ENCODE results near the gene FUNDC1. TPM values are rescaled to one million over a fixed set of nuclear protein-coding genes. Genes with fewer than 3 reads are reported as not detected.
"Not testable (repeated sequence)": the region's sequence is repeated elsewhere in the genome, so short reads cannot be mapped to it uniquely, and the experiment has no call there.

Gene FUNDC1
- total RNA-seq, 1 experiment from 2014 or later = 17.0 TPM

DNA sequence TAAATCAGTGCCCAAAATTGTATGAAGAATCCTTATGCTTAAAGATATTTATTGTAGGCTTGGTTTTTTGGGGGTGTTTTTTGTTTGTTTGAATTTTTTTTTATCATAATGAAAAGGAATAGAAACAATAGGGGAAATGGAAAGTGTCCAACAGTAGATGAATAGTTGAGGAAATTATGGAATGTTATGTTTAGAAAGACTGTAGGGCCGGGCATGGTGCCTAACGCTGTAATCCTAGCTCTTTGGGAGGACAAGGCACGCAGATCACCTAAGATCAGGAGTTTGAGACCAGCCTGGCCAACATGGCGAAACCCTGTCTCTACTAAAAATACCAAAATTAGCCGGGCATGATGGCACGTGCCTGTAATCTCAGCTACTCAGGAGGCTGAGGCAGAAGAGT lies 19.2 kb upstream of the FUNDC1 start:
- H3K4me2 ChIP-seq (ENCODE audit: low read length); H3K9ac ChIP-seq (ENCODE audit: low read length); H4K20me1 ChIP-seq (ENCODE audit: insufficient read depth); ATAC-seq; H3K79me2 ChIP-seq (ENCODE audit: insufficient read depth, low read length); H3K9me2 ChIP-seq (ENCODE audit: insufficient read depth); RAD21 ChIA-PET (ENCODE audit: low non-redundant PET in 1 of 2, low total read pairs in 2 of 2, uncharacterized antibody in 2 of 2, unreplicated experiment in 2 of 2); H2AFZ ChIP-seq (ENCODE audit: low read depth, low read length, poor library complexity, severe bottlenecking); H3K27me3 ChIP-seq (ENCODE audit: insufficient read depth, low read length); H3K4me3 ChIP-seq (replicated peaks in 1 of 2; ENCODE audit: low read depth in 1 of 2, low read length in 2 of 2); BruUV-seq (replicated peaks); H3K4me1 ChIP-seq (ENCODE audit: control insufficient read depth in 1 of 2, insufficient read depth in 2 of 2, low read length in 2 of 2); H3K9me3 ChIP-seq (ENCODE audit: control insufficient read depth in 1 of 2, insufficient read depth in 1 of 2, low read depth in 1 of 2, low read length in 2 of 2); DNase-seq (ENCODE audit: low read depth, low spot score); POLR2A ChIA-PET; H3K36me3 ChIP-seq (ENCODE audit: control insufficient read depth in 1 of 2, insufficient read depth in 2 of 2, low read length in 2 of 2); CTCF ChIA-PET; H3K27ac ChIP-seq (ENCODE audit: low read depth, low read length): not testable (repeated sequence)
- intact Hi-C loops (cut with micrococcal nuclease) = loop anchor here (10.0 kb wide), 1 partner anchor 63 kb away; no protein-coding TSS in a partner anchor

DNA sequence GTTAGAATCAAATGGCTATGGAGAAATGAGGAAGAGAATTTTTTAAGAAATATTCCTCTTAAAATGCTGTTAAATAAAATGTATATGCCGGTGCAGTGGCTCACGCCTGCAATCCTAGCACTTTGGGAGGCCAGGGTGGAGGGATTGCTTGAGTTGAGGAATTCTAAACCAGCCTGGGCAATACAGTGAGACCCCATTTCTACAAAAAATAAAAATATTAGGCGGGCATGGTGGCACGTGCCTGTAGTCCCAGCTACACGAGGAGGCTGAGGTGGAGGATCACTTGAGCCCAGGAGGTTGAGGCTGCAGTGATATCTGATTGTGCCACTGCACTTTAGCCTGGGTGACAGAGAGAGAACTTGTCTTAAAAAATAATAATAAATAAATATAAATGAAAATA lies 7.9 kb upstream of the FUNDC1 start:
- RAD21 ChIA-PET (ENCODE audit: low non-redundant PET in 1 of 2, low total read pairs in 2 of 2, uncharacterized antibody in 2 of 2, unreplicated experiment in 2 of 2) = no interaction called here
- H2AFZ ChIP-seq (ENCODE audit: low read depth, low read length, poor library complexity, severe bottlenecking) = no peak overlapping the region
- no peaks in the 10 kb centered on the region for H3K79me2 ChIP-seq (ENCODE audit: insufficient read depth, low read length)
- intact Hi-C loops (cut with micrococcal nuclease) = loop anchor here (5.0 kb wide), 1 partner anchor 118 kb away; no protein-coding TSS in a partner anchor
- POLR2A ChIA-PET = no interaction called here
- H3K27ac ChIP-seq (ENCODE audit: low read depth, low read length) = no peak overlapping the region
- no TSS peak for BruUV-seq (replicated peaks)
- H3K9me3 ChIP-seq (ENCODE audit: control insufficient read depth in 1 of 2, insufficient read depth in 1 of 2, low read depth in 1 of 2, low read length in 2 of 2) = no peaks in the 10 kb centered on the region
- DNase-seq (ENCODE audit: low read depth, low spot score) (no peak), ATAC-seq (no peak)
- CTCF ChIA-PET = no interaction called here
- no peak overlapping the region for H3K4me3 ChIP-seq (replicated peaks in 1 of 2; ENCODE audit: low read depth in 1 of 2, low read length in 2 of 2)
- H3K36me3 ChIP-seq (ENCODE audit: control insufficient read depth in 1 of 2, insufficient read depth in 2 of 2, low read length in 2 of 2) = no peaks in the 10 kb centered on the region
- no peaks in the 10 kb centered on the region for H4K20me1 ChIP-seq (ENCODE audit: insufficient read depth)
- no peaks in the 10 kb centered on the region for H3K27me3 ChIP-seq (ENCODE audit: insufficient read depth, low read length)
- no peaks in the 10 kb centered on the region for H3K9me2 ChIP-seq (ENCODE audit: insufficient read depth)
- no peak overlapping the region for H3K4me2 ChIP-seq (ENCODE audit: low read length)
- TF ChIP-seq CEBPB (IDR thresholded peaks at IDR 0.05; ENCODE audit: low read depth) (no peak), SRF (IDR thresholded peaks at IDR 0.05; ENCODE audit: low read depth) (no peak), RAD21 (IDR thresholded peaks at IDR 0.05; ENCODE audit: low read depth) (no peak)
- TF ChIP-seq, protein P1, sequence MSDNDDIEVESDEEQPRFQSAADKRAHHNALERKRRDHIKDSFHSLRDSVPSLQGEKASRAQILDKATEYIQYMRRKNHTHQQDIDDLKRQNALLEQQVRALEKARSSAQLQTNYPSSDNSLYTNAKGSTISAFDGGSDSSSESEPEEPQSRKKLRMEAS (IDR thresholded peaks at IDR 0.05) = no peak
- TF ChIP-seq, protein P2, sequence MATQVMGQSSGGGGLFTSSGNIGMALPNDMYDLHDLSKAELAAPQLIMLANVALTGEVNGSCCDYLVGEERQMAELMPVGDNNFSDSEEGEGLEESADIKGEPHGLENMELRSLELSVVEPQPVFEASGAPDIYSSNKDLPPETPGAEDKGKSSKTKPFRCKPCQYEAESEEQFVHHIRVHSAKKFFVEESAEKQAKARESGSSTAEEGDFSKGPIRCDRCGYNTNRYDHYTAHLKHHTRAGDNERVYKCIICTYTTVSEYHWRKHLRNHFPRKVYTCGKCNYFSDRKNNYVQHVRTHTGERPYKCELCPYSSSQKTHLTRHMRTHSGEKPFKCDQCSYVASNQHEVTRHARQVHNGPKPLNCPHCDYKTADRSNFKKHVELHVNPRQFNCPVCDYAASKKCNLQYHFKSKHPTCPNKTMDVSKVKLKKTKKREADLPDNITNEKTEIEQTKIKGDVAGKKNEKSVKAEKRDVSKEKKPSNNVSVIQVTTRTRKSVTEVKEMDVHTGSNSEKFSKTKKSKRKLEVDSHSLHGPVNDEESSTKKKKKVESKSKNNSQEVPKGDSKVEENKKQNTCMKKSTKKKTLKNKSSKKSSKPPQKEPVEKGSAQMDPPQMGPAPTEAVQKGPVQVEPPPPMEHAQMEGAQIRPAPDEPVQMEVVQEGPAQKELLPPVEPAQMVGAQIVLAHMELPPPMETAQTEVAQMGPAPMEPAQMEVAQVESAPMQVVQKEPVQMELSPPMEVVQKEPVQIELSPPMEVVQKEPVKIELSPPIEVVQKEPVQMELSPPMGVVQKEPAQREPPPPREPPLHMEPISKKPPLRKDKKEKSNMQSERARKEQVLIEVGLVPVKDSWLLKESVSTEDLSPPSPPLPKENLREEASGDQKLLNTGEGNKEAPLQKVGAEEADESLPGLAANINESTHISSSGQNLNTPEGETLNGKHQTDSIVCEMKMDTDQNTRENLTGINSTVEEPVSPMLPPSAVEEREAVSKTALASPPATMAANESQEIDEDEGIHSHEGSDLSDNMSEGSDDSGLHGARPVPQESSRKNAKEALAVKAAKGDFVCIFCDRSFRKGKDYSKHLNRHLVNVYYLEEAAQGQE (IDR thresholded peaks at IDR 0.05; ENCODE audit: low read depth) = no peak
- H3K4me1 ChIP-seq (ENCODE audit: control insufficient read depth in 1 of 2, insufficient read depth in 2 of 2, low read length in 2 of 2) = no peaks in the 10 kb centered on the region
- H3K9ac ChIP-seq (ENCODE audit: low read length) = no peak overlapping the region

DNA sequence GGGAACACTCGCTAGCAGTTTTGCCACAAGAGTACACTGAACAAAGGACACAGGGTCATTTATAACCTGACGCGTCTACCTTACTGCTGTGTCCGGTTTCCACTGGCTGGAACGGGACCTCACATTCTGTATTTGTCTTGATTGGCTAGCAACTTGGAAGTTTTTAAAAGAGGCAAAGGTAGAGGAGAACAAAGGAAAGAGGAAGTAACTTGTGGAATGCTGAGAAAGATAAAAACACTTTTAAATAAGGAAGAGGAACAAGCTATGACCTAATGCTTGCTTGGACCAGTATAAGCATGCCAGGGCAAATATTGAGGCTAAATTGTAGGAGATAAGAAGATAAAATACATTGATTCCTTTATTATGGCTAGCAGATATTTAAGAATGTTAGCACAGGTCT lies 2.8 kb upstream of the FUNDC1 start:
- RAD21 ChIA-PET (ENCODE audit: low non-redundant PET in 1 of 2, low total read pairs in 2 of 2, uncharacterized antibody in 2 of 2, unreplicated experiment in 2 of 2); POLR2A ChIA-PET; DNase-seq (ENCODE audit: low read depth, low spot score): not testable (repeated sequence)

More for the DNA sequence above, 2.8 kb upstream of the FUNDC1 start:
- H3K36me3 ChIP-seq (ENCODE audit: control insufficient read depth in 1 of 2, insufficient read depth in 2 of 2, low read length in 2 of 2); H3K27me3 ChIP-seq (ENCODE audit: insufficient read depth, low read length); H3K9me3 ChIP-seq (ENCODE audit: control insufficient read depth in 1 of 2, insufficient read depth in 1 of 2, low read depth in 1 of 2, low read length in 2 of 2); H3K27ac ChIP-seq (ENCODE audit: low read depth, low read length); H3K4me2 ChIP-seq (ENCODE audit: low read length); H2AFZ ChIP-seq (ENCODE audit: low read depth, low read length, poor library complexity, severe bottlenecking); H3K9ac ChIP-seq (ENCODE audit: low read length); H3K4me3 ChIP-seq (replicated peaks in 1 of 2; ENCODE audit: low read depth in 1 of 2, low read length in 2 of 2); H3K4me1 ChIP-seq (ENCODE audit: control insufficient read depth in 1 of 2, insufficient read depth in 2 of 2, low read length in 2 of 2); H4K20me1 ChIP-seq (ENCODE audit: insufficient read depth); BruUV-seq (replicated peaks); H3K9me2 ChIP-seq (ENCODE audit: insufficient read depth); CTCF ChIA-PET; ATAC-seq: not testable (repeated sequence)
- H3K79me2 ChIP-seq (ENCODE audit: insufficient read depth, low read length) = peaks cover 21% of the 10 kb centered on the region
- intact Hi-C loops (cut with micrococcal nuclease) = loop anchor here (10.0 kb wide), 1 partner anchor 591 kb away; no protein-coding TSS in a partner anchor
